Measurements from ENCODE around the gene SORCS3.

The SORCS3 gene

GRCh38 chr10:105102977-105103376 lies 461.9 kb downstream of the SORCS3 start:
- Histone ChIP-seq H3K9me3 (ENCODE audit: control insufficient read depth, insufficient read depth, low read length) (no peaks in the 10 kb centered on the region), H3K27me3 (ENCODE audit: control insufficient read depth, low read length) (no peaks in the 10 kb centered on the region), H3K36me3 (ENCODE audit: control insufficient read depth, low read length) (no peaks in the 10 kb centered on the region), H3K79me2 (ENCODE audit: control insufficient read depth, low read length) (no peaks in the 10 kb centered on the region), H3K4me3 (ENCODE audit: low read length) (no peak overlapping the region), H3K9me2 (replicated peaks; ENCODE audit: control insufficient read depth, low read length) (no peaks in the 10 kb centered on the region), H3K27ac (ENCODE audit: low read depth, low read length) (no peak overlapping the region), H4K20me1 (ENCODE audit: control insufficient read depth, insufficient read depth, low read depth, low read length) (no peaks in the 10 kb centered on the region), H3F3A (ENCODE audit: control insufficient read depth, insufficient read depth) (no peaks in the 10 kb centered on the region), H3K4me2 (ENCODE audit: low read length) (no peak overlapping the region), H3K4me1 (ENCODE audit: control insufficient read depth, low read length) (no peaks in the 10 kb centered on the region)
- TF ChIP-seq CTCF (IDR thresholded peaks at IDR 0.05; ENCODE audit: low read depth, low read length, poor library complexity, severe bottlenecking) = no peak
- TF ChIP-seq EZH2phosphoT487 (IDR thresholded peaks at IDR 0.05; ENCODE audit: borderline replicate concordance, low read length) = no peak

- Histone ChIP-seq H3K36me3 (ENCODE audit: control insufficient read depth, low read length) (no peaks in the 10 kb centered on the region), H3F3A (ENCODE audit: control insufficient read depth, insufficient read depth) (no peaks in the 10 kb centered on the region), H3K4me2 (ENCODE audit: low read length) (no peak overlapping the region), H3K27ac (ENCODE audit: low read depth, low read length) (no peak overlapping the region), H3K4me1 (ENCODE audit: control insufficient read depth, low read length) (no peaks in the 10 kb centered on the region), H3K9me2 (replicated peaks; ENCODE audit: control insufficient read depth, low read length) (no peaks in the 10 kb centered on the region), H3K27me3 (ENCODE audit: control insufficient read depth, low read length) (no peaks in the 10 kb centered on the region), H4K20me1 (ENCODE audit: control insufficient read depth, insufficient read depth, low read depth, low read length) (no peaks in the 10 kb centered on the region), H3K4me3 (ENCODE audit: low read length) (no peak overlapping the region), H3K79me2 (ENCODE audit: control insufficient read depth, low read length) (no peaks in the 10 kb centered on the region), H3K9me3 (ENCODE audit: control insufficient read depth, insufficient read depth, low read length) (no peaks in the 10 kb centered on the region)
- TF ChIP-seq CTCF (IDR thresholded peaks at IDR 0.05; ENCODE audit: low read depth, low read length, poor library complexity, severe bottlenecking) (no peak), EZH2phosphoT487 (IDR thresholded peaks at IDR 0.05; ENCODE audit: borderline replicate concordance, low read length) (no peak)
These were observed 463.2 kb downstream of the SORCS3 start for GRCh38 chr10:105104297-105104696.

- no peak overlapping the region for H3K4me2 ChIP-seq (ENCODE audit: low read length)
- no peaks in the 10 kb centered on the region for H3F3A ChIP-seq (ENCODE audit: control insufficient read depth, insufficient read depth)
- H3K27me3 ChIP-seq (ENCODE audit: control insufficient read depth, low read length) = no peaks in the 10 kb centered on the region
- H3K79me2 ChIP-seq (ENCODE audit: control insufficient read depth, low read length) = no peaks in the 10 kb centered on the region
- TF ChIP-seq CTCF (IDR thresholded peaks at IDR 0.05; ENCODE audit: low read depth, low read length, poor library complexity, severe bottlenecking) (no peak), EZH2phosphoT487 (IDR thresholded peaks at IDR 0.05; ENCODE audit: borderline replicate concordance, low read length) (no peak)
- H3K36me3 ChIP-seq (ENCODE audit: control insufficient read depth, low read length) = no peaks in the 10 kb centered on the region
- H3K9me2 ChIP-seq (replicated peaks; ENCODE audit: control insufficient read depth, low read length) = no peaks in the 10 kb centered on the region
- H3K9me3 ChIP-seq (ENCODE audit: control insufficient read depth, insufficient read depth, low read length) = no peaks in the 10 kb centered on the region
- no peak overlapping the region for H3K4me3 ChIP-seq (ENCODE audit: low read length)
- no peaks in the 10 kb centered on the region for H3K4me1 ChIP-seq (ENCODE audit: control insufficient read depth, low read length)
- no peaks in the 10 kb centered on the region for H4K20me1 ChIP-seq (ENCODE audit: control insufficient read depth, insufficient read depth, low read depth, low read length)
- no peak overlapping the region for H3K27ac ChIP-seq (ENCODE audit: low read depth, low read length)
These were observed 468.1 kb downstream of the SORCS3 start for GRCh38 chr10:105109164-105109563.

GRCh38 chr10:105112862-105113261 lies 471.8 kb downstream of the SORCS3 start:
- H3K4me2 ChIP-seq (ENCODE audit: low read length) = no peak overlapping the region
- H3K79me2 ChIP-seq (ENCODE audit: control insufficient read depth, low read length) = no peaks in the 10 kb centered on the region
- no peak overlapping the region for H3K4me3 ChIP-seq (ENCODE audit: low read length)
- no peaks in the 10 kb centered on the region for H3K9me3 ChIP-seq (ENCODE audit: control insufficient read depth, insufficient read depth, low read length)
- H3K9me2 ChIP-seq (replicated peaks; ENCODE audit: control insufficient read depth, low read length) = no peaks in the 10 kb centered on the region
- H3K27ac ChIP-seq (ENCODE audit: low read depth, low read length) = no peak overlapping the region
- no peaks in the 10 kb centered on the region for H3K27me3 ChIP-seq (ENCODE audit: control insufficient read depth, low read length)
- H3K36me3 ChIP-seq (ENCODE audit: control insufficient read depth, low read length) = no peaks in the 10 kb centered on the region
- no peaks in the 10 kb centered on the region for H3F3A ChIP-seq (ENCODE audit: control insufficient read depth, insufficient read depth)
- H3K4me1 ChIP-seq (ENCODE audit: control insufficient read depth, low read length) = no peaks in the 10 kb centered on the region
- TF ChIP-seq EZH2phosphoT487 (IDR thresholded peaks at IDR 0.05; ENCODE audit: borderline replicate concordance, low read length) (no peak), CTCF (IDR thresholded peaks at IDR 0.05; ENCODE audit: low read depth, low read length, poor library complexity, severe bottlenecking) (no peak)
- H4K20me1 ChIP-seq (ENCODE audit: control insufficient read depth, insufficient read depth, low read depth, low read length) = no peaks in the 10 kb centered on the region
